K562 (cell line): ENCODE data around the gene DNAH1.

Source experiments
- EGR1 ChIP-seq: fragments of 450-650 bp; conservative IDR thresholded peaks from 2 replicates; pipeline ENCODE4 v1.6.1; 2017; ENCODE audit warnings: mild to moderate bottlenecking
- EP300 ChIP-seq: IDR thresholded peaks from 2 replicates; pipeline ENCODE4 v1.6.1; 2012; ENCODE audit warnings: low read length, improper control_type of control experiment
- MYC ChIP-seq, 2 experiments: fragments of 250-450 bp in 1 of 2; sonication (Bioruptor Pico) in 1 of 2; IDR thresholded peaks; 2 replicates each; pipeline versions ENCODE4 v1.5.1 to v1.6.1; 2012 to 2021; ENCODE audit warnings: low read depth in 2 of 2, borderline replicate concordance in 1 of 2, improper control_type of control experiment in 1 of 2, low read length in 1 of 2, mild to moderate bottlenecking in 1 of 2, moderate library complexity in 1 of 2

GRCh38 chr3:52441091-52441771, 125.1 kb downstream of the DNAH1 start:
- no peak for TF ChIP-seq EP300
- no peak for TF ChIP-seq EGR1
- no peak for TF ChIP-seq MYC (IDR thresholded peaks at IDR 0.05; ENCODE audit: low read depth, low read length)
- TF ChIP-seq MYC (CRISPR knock-in tag; IDR thresholded peaks at IDR 0.05; ENCODE audit: borderline replicate concordance, low read depth): no peak
